Neural cell (in vitro differentiated cells): ENCODE data around the gene DDX41. TPM values are rescaled to one million over a fixed set of nuclear protein-coding genes. Genes with fewer than 3 reads are reported as not detected.
A peak's percentile ranks its signal among the peaks of the same experiment; 100 is the strongest.

ENCODE experiments used
- H2AFZ ChIP-seq: fragments of 200-600, 300-800 bp; sonication (generic), shearing (Covaris generic); 2 replicates; pipeline ENCODE4 v1.6.0; 2014; ENCODE audit warnings: low read depth, mild to moderate bottlenecking, antibody characterized with exemption, low read length, moderate library complexity
- H3F3A ChIP-seq: fragments of 200-600 bp; shearing (Covaris generic); 2 replicates; pipeline ENCODE4 v1.6.1; 2016; ENCODE audit warnings: mild to moderate bottlenecking, moderate library complexity, mixed read lengths, antibody characterized with exemption, low read length; ENCODE audit not compliant: insufficient read depth, poor library complexity, severe bottlenecking
- H3K27ac ChIP-seq: fragments of 200-600, 300-800 bp; sonication (generic), shearing (Covaris generic); 2 replicates; pipeline ENCODE4 v1.5.1; 2014; ENCODE audit warnings: mild to moderate bottlenecking, low read length, moderate library complexity
- H3K27me3 ChIP-seq: fragments of 300-800, 200-600 bp; sonication (generic), shearing (Covaris generic); 2 replicates; pipeline ENCODE4 v1.6.0; 2014; ENCODE audit warnings: mild to moderate bottlenecking, low read depth, low read length, moderate library complexity; ENCODE audit not compliant: insufficient read depth
- H3K36me3 ChIP-seq: fragments of 300-800, 200-600 bp; sonication (generic), shearing (Covaris generic); 2 replicates; pipeline ENCODE4 v1.5.1; 2014; ENCODE audit warnings: mild to moderate bottlenecking, antibody characterized with exemption, low read length, moderate library complexity; ENCODE audit not compliant: insufficient read depth
- H3K4me2 ChIP-seq: fragments of 300-800, 200-600 bp; sonication (generic), shearing (Covaris generic); 2 replicates; pipeline ENCODE4 v1.6.0; 2014; ENCODE audit warnings: mild to moderate bottlenecking, low read length
- H3K4me3 ChIP-seq: fragments of 300-800, 200-600 bp; sonication (generic), shearing (Covaris generic); 2 replicates; pipeline ENCODE4 v1.5.1; 2014; ENCODE audit warnings: mild to moderate bottlenecking, low read length, moderate library complexity
- H3K79me2 ChIP-seq: fragments of 200-600 bp; shearing (Covaris generic); replicated peaks from 2 replicates; pipeline ENCODE4 v1.6.0; 2014; ENCODE audit warnings: mild to moderate bottlenecking, low read length, moderate library complexity; ENCODE audit not compliant: insufficient read depth
- H3K9ac ChIP-seq: fragments of 300-800, 200-600 bp; sonication (generic), shearing (Covaris generic); 2 replicates; pipeline ENCODE4 v1.6.1; 2016; ENCODE audit warnings: mild to moderate bottlenecking, low read length, mixed read lengths
- H3K9me2 ChIP-seq: fragments of 200-600 bp; shearing (Covaris generic); 2 replicates; pipeline ENCODE4 v1.6.1; 2016; ENCODE audit warnings: mild to moderate bottlenecking, low read length, mixed read lengths; ENCODE audit not compliant: insufficient read depth
- H3K9me3 ChIP-seq: fragments of 200-600, 300-800 bp; sonication (generic), shearing (Covaris generic); 2 replicates; pipeline ENCODE4 v1.6.1; 2016; ENCODE audit warnings: mild to moderate bottlenecking, mixed run types, low read length, moderate library complexity, mixed read lengths
- H4K20me1 ChIP-seq: fragments of 200-600 bp; shearing (Covaris generic); 2 replicates; pipeline ENCODE4 v1.6.1; 2016; ENCODE audit warnings: mild to moderate bottlenecking, mixed run types; ENCODE audit not compliant: insufficient read depth
- CTCF ChIP-seq: fragments of 450-650 bp; IDR thresholded peaks from 2 replicates; pipeline ENCODE4 v1.5.1; 2014; ENCODE audit warnings: antibody characterized with exemption, mild to moderate bottlenecking, moderate library complexity; ENCODE audit not compliant: poor library complexity, severe bottlenecking
- EP300 ChIP-seq: fragments of 450-650 bp; conservative IDR thresholded peaks from 2 replicates; pipeline ENCODE4 v1.6.1; 2014; ENCODE audit warnings: antibody characterized with exemption, mild to moderate bottlenecking, moderate library complexity; ENCODE audit not compliant: poor library complexity, severe bottlenecking
- EZH2 ChIP-seq: fragments of 200-600, 300-800 bp; shearing (Covaris generic), sonication (generic); IDR thresholded peaks from 2 replicates; pipeline ENCODE4 v1.6.1; 2014; ENCODE audit warnings: antibody characterized with exemption, low read length, borderline replicate concordance, mild to moderate bottlenecking; ENCODE audit not compliant: insufficient read depth, poor library complexity, severe bottlenecking
- MXI1 ChIP-seq: fragments of 450-650 bp; conservative IDR thresholded peaks from 2 replicates; pipeline ENCODE4 v1.6.1; 2014; ENCODE audit warnings: antibody characterized with exemption, mild to moderate bottlenecking; ENCODE audit not compliant: poor library complexity, severe bottlenecking
- POLR2AphosphoS5 ChIP-seq: IDR thresholded peaks from 2 replicates; pipeline ENCODE4 v1.6.1; 2012
- RAD21 ChIP-seq: fragments of 450-650 bp; conservative IDR thresholded peaks from 2 replicates; pipeline ENCODE4 v1.6.1; 2014; ENCODE audit warnings: antibody characterized with exemption, mild to moderate bottlenecking, moderate library complexity
- SMC3 ChIP-seq: fragments of 450-650 bp; conservative IDR thresholded peaks from 2 replicates; pipeline ENCODE4 v1.6.1; 2014; ENCODE audit warnings: antibody characterized with exemption, mild to moderate bottlenecking, moderate library complexity; ENCODE audit not compliant: poor library complexity
- TAF1 ChIP-seq: IDR thresholded peaks from 2 replicates; pipeline ENCODE4 v1.6.1; 2012; ENCODE audit warnings: low read depth
- polyA plus RNA-seq: library from polyadenylated mRNA; depleted of rRNA; stranded (reverse); fragments of >200 nt; gene quantifications from 2 replicates; pipeline ENCODE4 v1.2.3, GENCODE V29; 2014
- TF ChIP-seq, protein P1 (sequence below): IDR thresholded peaks from 2 replicates; pipeline ENCODE4 v1.6.1; 2012; ENCODE audit warnings: borderline replicate concordance

Gene DDX41
- polyA plus RNA-seq, 1 donor from 2014 or later = 113 TPM

- Histone ChIP-seq H3K27ac (peak overlapping the region; percentile 92), H3K27me3 (no peaks in the 10 kb centered on the region), H4K20me1 (peaks cover 35% of the 10 kb centered on the region), H3K9me3 (no peaks in the 10 kb centered on the region), H3K79me2 (peaks cover 55% of the 10 kb centered on the region), H3F3A (peaks cover 4% of the 10 kb centered on the region), H3K9me2 (no peaks in the 10 kb centered on the region), H3K4me2 (peak overlapping the region; percentile 93), H2AFZ (no peak overlapping the region), H3K9ac (peak overlapping the region; percentile 98), H3K36me3 (no peaks in the 10 kb centered on the region), H3K4me3 (peak overlapping the region; percentile 98)
- TF ChIP-seq TAF1 = no peak
- no peak for TF ChIP-seq EZH2
- TF ChIP-seq SMC3 = no peak
- TF ChIP-seq MXI1 = no peak
- no peak for TF ChIP-seq RAD21
- TF ChIP-seq EP300 = no peak
- no peak for TF ChIP-seq CTCF
- TF ChIP-seq POLR2AphosphoS5 = no peak
- TF ChIP-seq, protein P1, sequence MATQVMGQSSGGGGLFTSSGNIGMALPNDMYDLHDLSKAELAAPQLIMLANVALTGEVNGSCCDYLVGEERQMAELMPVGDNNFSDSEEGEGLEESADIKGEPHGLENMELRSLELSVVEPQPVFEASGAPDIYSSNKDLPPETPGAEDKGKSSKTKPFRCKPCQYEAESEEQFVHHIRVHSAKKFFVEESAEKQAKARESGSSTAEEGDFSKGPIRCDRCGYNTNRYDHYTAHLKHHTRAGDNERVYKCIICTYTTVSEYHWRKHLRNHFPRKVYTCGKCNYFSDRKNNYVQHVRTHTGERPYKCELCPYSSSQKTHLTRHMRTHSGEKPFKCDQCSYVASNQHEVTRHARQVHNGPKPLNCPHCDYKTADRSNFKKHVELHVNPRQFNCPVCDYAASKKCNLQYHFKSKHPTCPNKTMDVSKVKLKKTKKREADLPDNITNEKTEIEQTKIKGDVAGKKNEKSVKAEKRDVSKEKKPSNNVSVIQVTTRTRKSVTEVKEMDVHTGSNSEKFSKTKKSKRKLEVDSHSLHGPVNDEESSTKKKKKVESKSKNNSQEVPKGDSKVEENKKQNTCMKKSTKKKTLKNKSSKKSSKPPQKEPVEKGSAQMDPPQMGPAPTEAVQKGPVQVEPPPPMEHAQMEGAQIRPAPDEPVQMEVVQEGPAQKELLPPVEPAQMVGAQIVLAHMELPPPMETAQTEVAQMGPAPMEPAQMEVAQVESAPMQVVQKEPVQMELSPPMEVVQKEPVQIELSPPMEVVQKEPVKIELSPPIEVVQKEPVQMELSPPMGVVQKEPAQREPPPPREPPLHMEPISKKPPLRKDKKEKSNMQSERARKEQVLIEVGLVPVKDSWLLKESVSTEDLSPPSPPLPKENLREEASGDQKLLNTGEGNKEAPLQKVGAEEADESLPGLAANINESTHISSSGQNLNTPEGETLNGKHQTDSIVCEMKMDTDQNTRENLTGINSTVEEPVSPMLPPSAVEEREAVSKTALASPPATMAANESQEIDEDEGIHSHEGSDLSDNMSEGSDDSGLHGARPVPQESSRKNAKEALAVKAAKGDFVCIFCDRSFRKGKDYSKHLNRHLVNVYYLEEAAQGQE = no peak
Measured at GRCh38 chr5:177471610-177472356, 45.0 kb downstream of the DDX41 start.

- peak overlapping the region; percentile 98 for H3K4me3 ChIP-seq
- peaks cover 35% of the 10 kb centered on the region for H4K20me1 ChIP-seq
- H3K79me2 ChIP-seq = peaks cover 63% of the 10 kb centered on the region
- H3K9me2 ChIP-seq = no peaks in the 10 kb centered on the region
- H2AFZ ChIP-seq = no peak overlapping the region
- H3K9me3 ChIP-seq = no peaks in the 10 kb centered on the region
- H3K27ac ChIP-seq = peak overlapping the region; percentile 92
- H3K4me2 ChIP-seq = peak overlapping the region; percentile 93
- TF ChIP-seq MXI1 (no peak), SMC3 (no peak), EP300 (no peak), RAD21 (no peak), POLR2AphosphoS5 (no peak), CTCF (no peak), TAF1 (no peak), EZH2 (no peak)
- TF ChIP-seq, protein P1 = no peak
- peak overlapping the region; percentile 98 for H3K9ac ChIP-seq
- peaks cover 7% of the 10 kb centered on the region for H3K36me3 ChIP-seq
- H3F3A ChIP-seq = peaks cover 4% of the 10 kb centered on the region
- H3K27me3 ChIP-seq = no peaks in the 10 kb centered on the region
Measured at GRCh38 chr5:177470759-177471536, 45.8 kb downstream of the DDX41 start.
